ENCODE results near the gene TULP4. TPM values are rescaled to one million over a fixed set of nuclear protein-coding genes. Genes with fewer than 3 reads are reported as not detected.

Gene TULP4
- total and polyA plus RNA-seq, 2 donors (not counting 1 experiment from before 2014, with no cell fraction given): 12.0 to 90.0 TPM

- no peak overlapping the region for H3K9ac ChIP-seq (ENCODE audit: low read length)
- TF ChIP-seq CTCF (IDR thresholded peaks at IDR 0.05): no peak
- TF ChIP-seq EZH2 (IDR thresholded peaks at IDR 0.05; ENCODE audit: borderline replicate concordance, insufficient read depth, low read depth, low read length, poor library complexity, severe bottlenecking): no peak
- no peaks in the 10 kb centered on the region for H3K27me3 ChIP-seq (replicated peaks in 1 of 4; ENCODE audit: control extremely low read depth in 1 of 4, control insufficient read depth in 3 of 4, insufficient read depth in 4 of 4, low read length in 3 of 4)
- peaks cover 10 to 15% of the 10 kb centered on the region in 2 donors for H3K4me1 ChIP-seq (ENCODE audit: control insufficient read depth in 2 of 2, insufficient read depth in 2 of 2, low read length in 2 of 2)
- Mint-ChIP-seq H3K4me3 (no peak overlapping the region), H3K9me3 (ENCODE audit: insufficient read depth) (peaks cover 5% of the 10 kb centered on the region), H3K4me1 (peaks cover 34% of the 10 kb centered on the region), H3K27ac (no peak overlapping the region), H3K27me3 (no peaks in the 10 kb centered on the region)
- no peak overlapping the region for H3K4me3 ChIP-seq (ENCODE audit: control extremely low read depth in 1 of 5, extremely low read depth in 1 of 5, insufficient read depth in 1 of 5, low read depth in 2 of 5, low read length in 4 of 5)
- no peak overlapping the region for H3K4me2 ChIP-seq (replicated peaks; ENCODE audit: low read depth, low read length, poor library complexity, severe bottlenecking)
- H3K27ac ChIP-seq (ENCODE audit: low read length in 2 of 2): no peak overlapping the region
- DNase-seq: no peak
- no peaks in the 10 kb centered on the region for H4K20me1 ChIP-seq (ENCODE audit: control insufficient read depth, insufficient read depth, low read length, poor library complexity, severe bottlenecking)
- intact Hi-C loops (cut with micrococcal nuclease): no loop called here
- peaks cover 3 to 6% (median 4%) of the 10 kb centered on the region in 3 donors for H3K9me3 ChIP-seq (ENCODE audit: control extremely low read depth in 1 of 3, control insufficient read depth in 2 of 3, insufficient read depth in 1 of 3, low read length in 2 of 3)
- ChIA-PET POLR2A (interaction anchor here (0.7 kb wide), 1 partner anchor 1794 kb away, joined by 3 read pairs; no protein-coding TSS in a partner anchor), CTCF (no interaction called here)
- peaks cover 80% of the 10 kb centered on the region for H3K79me2 ChIP-seq (ENCODE audit: control insufficient read depth, insufficient read depth, low read length)
- peaks cover 0 to 3% of the 10 kb centered on the region in 2 experiments for H3K36me3 ChIP-seq (replicated peaks in 1 of 2; ENCODE audit: control extremely low read depth in 1 of 2, control insufficient read depth in 1 of 2, extremely low read depth in 1 of 2, insufficient read depth in 2 of 2, low read length in 1 of 2)
- ATAC-seq (ENCODE audit: low read depth): no peak
- no peak overlapping the region for H2AFZ ChIP-seq (ENCODE audit: insufficient read depth, low read depth, low read length, poor library complexity, severe bottlenecking)
- no CpG with 5 or more reads among the region's 2 CpGs for WGBS (ENCODE audit: insufficient coverage)
Observed at GRCh38 chr6:158334534-158334933, 22.3 kb downstream of the TULP4 start.

- H3K27ac Mint-ChIP-seq: no peak overlapping the region
- peaks cover 27% of the 10 kb centered on the region for H3K4me1 Mint-ChIP-seq
- intact Hi-C loops (cut with micrococcal nuclease): no loop called here
- TF ChIP-seq EZH2 (IDR thresholded peaks at IDR 0.05; ENCODE audit: borderline replicate concordance, insufficient read depth, low read depth, low read length, poor library complexity, severe bottlenecking) (no peak), CTCF (IDR thresholded peaks at IDR 0.05) (no peak)
- H3K36me3 ChIP-seq (replicated peaks in 1 of 2; ENCODE audit: control extremely low read depth in 1 of 2, control insufficient read depth in 1 of 2, extremely low read depth in 1 of 2, insufficient read depth in 2 of 2, low read length in 1 of 2): peaks cover 0 to 3% of the 10 kb centered on the region in 2 experiments
- no peak overlapping the region for H3K27ac ChIP-seq (ENCODE audit: low read length in 2 of 2)
- peaks cover 5% of the 10 kb centered on the region for H3K9me3 Mint-ChIP-seq (ENCODE audit: insufficient read depth)
- WGBS (ENCODE audit: insufficient coverage): no CpG with 5 or more reads among the region's 2 CpGs
- H3K27me3 ChIP-seq (replicated peaks in 1 of 4; ENCODE audit: control extremely low read depth in 1 of 4, control insufficient read depth in 3 of 4, insufficient read depth in 4 of 4, low read length in 3 of 4): no peaks in the 10 kb centered on the region
- ChIA-PET CTCF (interaction anchor here (1.1 kb wide), 1 partner anchor 9 kb away, joined by 5 read pairs; no protein-coding TSS in a partner anchor), POLR2A (no interaction called here)
- peaks cover 73% of the 10 kb centered on the region for H3K79me2 ChIP-seq (ENCODE audit: control insufficient read depth, insufficient read depth, low read length)
- no peak overlapping the region for H3K9ac ChIP-seq (ENCODE audit: low read length)
- ATAC-seq (ENCODE audit: low read depth): no peak
- DNase-seq: no peak
- H3K4me3 Mint-ChIP-seq: no peak overlapping the region
- H4K20me1 ChIP-seq (ENCODE audit: control insufficient read depth, insufficient read depth, low read length, poor library complexity, severe bottlenecking): no peaks in the 10 kb centered on the region
- no peaks in the 10 kb centered on the region for H3K27me3 Mint-ChIP-seq
- no peak overlapping the region for H3K4me2 ChIP-seq (replicated peaks; ENCODE audit: low read depth, low read length, poor library complexity, severe bottlenecking)
- H3K4me1 ChIP-seq (ENCODE audit: control insufficient read depth in 2 of 2, insufficient read depth in 2 of 2, low read length in 2 of 2): peaks cover 3 to 7% of the 10 kb centered on the region in 2 donors
- H3K9me3 ChIP-seq (ENCODE audit: control extremely low read depth in 1 of 3, control insufficient read depth in 2 of 3, insufficient read depth in 1 of 3, low read length in 2 of 3): peaks cover 3 to 6% (median 4%) of the 10 kb centered on the region in 3 donors
- H2AFZ ChIP-seq (ENCODE audit: insufficient read depth, low read depth, low read length, poor library complexity, severe bottlenecking): no peak overlapping the region
- H3K4me3 ChIP-seq (ENCODE audit: control extremely low read depth in 1 of 5, extremely low read depth in 1 of 5, insufficient read depth in 1 of 5, low read depth in 2 of 5, low read length in 4 of 5): no peak overlapping the region
Observed at GRCh38 chr6:158337332-158337731, 25.1 kb downstream of the TULP4 start.
